HG02943 (cell line): ENCODE results near the gene KANSL1.

Experiments used
- ATAC-seq: cut with Tn5 transposase; IDR thresholded peaks from one replicate; pipeline ENCODE4 v1.9.1; 2021; ENCODE audit warnings: mild to moderate bottlenecking, low read depth, moderate library complexity; ENCODE audit not compliant: unreplicated experiment

Gene KANSL1

GRCh38 chr17:45992175-45992574 lies 201.1 kb downstream of the KANSL1 start:
- no peak for ATAC-seq

GRCh38 chr17:45991341-45991740 lies 201.9 kb downstream of the KANSL1 start:
- no peak for ATAC-seq

GRCh38 chr17:45990886-45991285 lies 202.3 kb downstream of the KANSL1 start:
- ATAC-seq: no peak

DNA sequence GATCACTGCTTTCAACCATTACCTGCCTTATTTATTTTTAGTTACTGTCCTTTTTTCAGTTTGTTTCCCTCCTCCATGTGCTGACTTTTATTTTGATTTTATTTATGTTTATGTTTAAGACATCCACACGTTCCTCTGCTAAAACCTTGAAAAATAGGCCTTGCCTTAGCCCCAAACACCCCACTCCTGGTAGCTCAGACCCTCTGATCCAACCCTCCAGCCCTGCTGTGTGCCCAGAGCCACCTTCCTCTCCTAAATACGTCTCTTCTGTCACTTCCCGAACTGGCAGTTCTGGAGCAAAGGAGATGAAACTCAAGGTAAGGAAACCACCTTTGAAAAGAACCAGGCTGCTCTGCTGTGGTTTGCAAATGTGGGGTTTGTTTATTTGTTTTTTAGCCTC lies 203.5 kb downstream of the KANSL1 start:
- ATAC-seq: no peak

DNA sequence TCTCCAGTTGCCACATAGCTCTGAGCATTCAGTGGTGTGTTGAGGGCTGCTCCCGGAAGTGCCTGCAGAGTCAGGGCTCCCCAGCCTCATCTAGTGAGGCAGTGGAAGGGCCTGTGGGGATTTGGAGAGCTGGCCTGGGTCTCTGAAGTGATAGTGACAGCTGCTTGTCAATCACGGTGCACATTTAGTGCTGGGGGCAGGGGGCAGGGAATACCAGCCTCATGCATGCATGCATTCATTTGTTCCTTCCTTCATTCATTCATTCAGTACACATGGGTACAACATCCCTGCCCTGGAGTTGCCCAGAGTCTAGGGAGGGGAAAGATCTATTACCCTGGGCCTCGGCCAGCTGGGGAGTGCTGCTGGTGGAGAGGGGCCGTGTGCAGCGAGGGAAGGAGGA lies 205.5 kb downstream of the KANSL1 start:
- ATAC-seq: no peak

GRCh38 chr17:45986056-45986455 lies 207.2 kb downstream of the KANSL1 start:
- ATAC-seq: no peak

DNA sequence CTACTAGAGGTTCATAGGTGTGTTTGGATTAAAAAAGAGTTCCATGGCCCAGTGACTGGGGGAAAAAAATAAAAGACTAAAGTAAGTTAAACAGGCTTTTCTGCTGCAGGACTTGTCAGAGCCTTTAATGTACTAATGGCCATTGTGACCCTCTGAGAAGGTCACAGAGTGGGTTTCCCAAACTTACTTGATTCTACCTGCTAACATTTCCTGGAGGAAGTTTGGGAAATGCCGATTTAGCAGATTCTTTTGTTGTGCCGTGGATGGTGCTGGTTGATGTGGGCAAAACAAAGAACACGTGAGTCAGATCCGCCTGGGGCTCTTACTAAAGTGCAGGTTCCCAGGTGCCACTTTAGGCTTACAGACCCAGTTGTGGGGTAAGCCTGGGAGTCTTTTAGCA lies 207.8 kb downstream of the KANSL1 start:
- no peak for ATAC-seq

- ATAC-seq: no peak
Observed at GRCh38 chr17:45984368-45984767, 208.9 kb downstream of the KANSL1 start.

GRCh38 chr17:45983614-45984310 lies 209.5 kb downstream of the KANSL1 start:
- ATAC-seq: no peak

DNA sequence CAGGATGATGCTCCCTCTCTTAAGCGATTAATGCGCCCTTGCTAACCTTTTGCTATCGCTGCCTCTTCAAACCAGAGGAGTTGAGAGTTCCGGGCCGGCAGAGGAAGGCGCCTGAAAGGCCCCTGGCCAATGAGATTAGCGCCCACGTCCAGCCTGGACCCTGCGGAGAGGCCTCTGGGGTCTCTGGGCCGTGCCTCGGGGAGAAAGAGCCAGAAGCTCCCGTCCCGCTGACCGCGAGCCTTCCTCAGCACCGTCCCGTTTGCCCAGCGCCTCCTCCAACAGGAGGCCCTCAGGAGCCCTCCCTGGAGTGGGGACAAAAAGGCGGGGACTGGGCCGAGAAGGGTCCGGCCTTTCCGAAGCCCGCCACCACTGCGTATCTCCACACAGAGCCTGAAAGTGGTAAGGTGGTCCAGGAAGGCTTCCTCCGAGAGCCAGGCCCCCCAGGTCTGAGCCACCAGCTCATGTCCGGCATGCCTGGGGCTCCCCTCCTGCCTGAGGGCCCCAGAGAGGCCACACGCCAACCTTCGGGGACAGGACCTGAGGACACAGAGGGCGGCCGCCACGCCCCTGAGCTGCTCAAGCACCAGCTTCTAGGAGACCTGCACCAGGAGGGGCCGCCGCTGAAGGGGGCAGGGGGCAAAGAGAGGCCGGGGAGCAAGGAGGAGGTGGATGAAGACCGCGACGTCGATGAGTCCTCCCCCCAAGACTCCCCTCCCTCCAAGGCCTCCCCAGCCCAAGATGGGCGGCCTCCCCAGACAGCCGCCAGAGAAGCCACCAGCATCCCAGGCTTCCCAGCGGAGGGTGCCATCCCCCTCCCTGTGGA lies 210.2 kb downstream of the KANSL1 start:
- no peak for ATAC-seq

GRCh38 chr17:45981306-45981705 lies 211.9 kb downstream of the KANSL1 start:
- no peak for ATAC-seq

DNA sequence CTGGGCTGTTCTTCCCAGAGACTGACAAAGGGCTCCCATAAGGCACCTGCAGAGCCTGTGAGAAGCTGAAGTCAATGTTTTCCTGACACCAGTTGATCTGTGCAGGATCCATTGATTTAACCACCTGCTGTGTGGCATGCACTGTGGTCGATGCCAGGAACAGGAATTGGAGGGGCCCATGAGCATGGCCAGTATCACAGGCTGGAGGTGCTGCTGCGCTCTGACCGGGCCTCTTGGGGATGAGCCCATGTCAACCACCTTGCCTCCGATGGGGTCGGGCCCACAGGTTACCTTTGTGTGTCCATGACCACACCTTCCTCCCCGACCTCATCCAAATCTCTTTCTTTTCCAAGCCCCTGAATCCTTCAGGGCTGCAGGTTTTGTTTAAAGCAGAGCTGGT lies 212.4 kb downstream of the KANSL1 start:
- ATAC-seq: no peak
